Esophagus (tissue), 2 donors: ENCODE data around the gene ATF4. TPM values are rescaled to one million over a fixed set of nuclear protein-coding genes. Genes with fewer than 3 reads are reported as not detected.

ENCODE experiments used
- H3K27ac ChIP-seq, 2 donors: one replicate each; pipeline ENCODE4 v1.5.1; 2013; ENCODE audit warnings: low read depth in 2 of 2, mild to moderate bottlenecking in 2 of 2, inconsistent platforms in 1 of 2, low read length in 1 of 2, moderate library complexity in 1 of 2
- H3K27me3 ChIP-seq, 2 donors: one replicate each; pipeline ENCODE4 v1.6.1; 2013; ENCODE audit warnings: low read length in 2 of 2, control low read depth in 1 of 2, mild to moderate bottlenecking in 1 of 2; ENCODE audit not compliant: insufficient read depth in 2 of 2, control insufficient read depth in 1 of 2
- H3K36me3 ChIP-seq, 2 donors: one replicate each; pipeline ENCODE4 v1.6.1; 2013; ENCODE audit warnings: low read length in 1 of 2; ENCODE audit not compliant: control insufficient read depth in 2 of 2, insufficient read depth in 2 of 2
- H3K4me1 ChIP-seq, 2 donors: one replicate each; pipeline ENCODE4 v1.6.1; 2013; ENCODE audit warnings: low read length in 1 of 2; ENCODE audit not compliant: control insufficient read depth in 2 of 2, insufficient read depth in 2 of 2
- H3K4me3 ChIP-seq, 2 donors: one replicate each; pipeline ENCODE4 v1.5.1; 2013; ENCODE audit warnings: low read length in 2 of 2, mild to moderate bottlenecking in 2 of 2, low read depth in 1 of 2, moderate library complexity in 1 of 2
- H3K9me3 ChIP-seq, 2 donors: one replicate each; pipeline ENCODE4 v1.6.1; 2013; ENCODE audit warnings: mild to moderate bottlenecking in 2 of 2, low read depth in 1 of 2, low read length in 1 of 2, moderate library complexity in 1 of 2; ENCODE audit not compliant: control insufficient read depth in 2 of 2, insufficient read depth in 1 of 2
- WGBS, 2 donors: extraction: QIAGEN DNeasy Blood & Tissue Kit; methylation state at CpG; one replicate each; pipeline ENCODE4 v1.1.7; 2013; 5-methylcytosine and 5-hydroxymethylcytosine counted together
- polyA plus RNA-seq, 2 donors: library from polyadenylated mRNA; stranded (reverse); fragments of 200-250 nt; gene quantifications; one replicate each; pipeline ENCODE4 v1.2.3, GENCODE V29; 2013
- donor health status: healthy with polysubstance abuse.
- donor health status: Bipolar disorder and iron deficiency.

The ATF4 gene
- polyA plus RNA-seq, 2 donors = 432 to 522 TPM

GRCh38 chr22:39559456-39560105 lies 39.2 kb downstream of the ATF4 start:
- no peak overlapping the region for H3K4me3 ChIP-seq
- peaks cover 4 to 15% of the 10 kb centered on the region in 2 donors for H3K27me3 ChIP-seq
- 51 to 56% methylated on average over 11 of the region's 11 CpGs for WGBS, 2 donors
- no peak overlapping the region for H3K27ac ChIP-seq
- H3K36me3 ChIP-seq = no peaks in the 10 kb centered on the region
- peaks cover 0 to 5% of the 10 kb centered on the region in 2 donors for H3K4me1 ChIP-seq
- no peaks in the 10 kb centered on the region for H3K9me3 ChIP-seq

GRCh38 chr22:39560127-39560526 lies 39.8 kb downstream of the ATF4 start:
- H3K36me3 ChIP-seq = no peaks in the 10 kb centered on the region
- WGBS, 2 donors = 36 to 44% methylated on average over 6 of the region's 6 CpGs
- H3K27me3 ChIP-seq = peaks cover 4 to 15% of the 10 kb centered on the region in 2 donors
- H3K27ac ChIP-seq = no peak overlapping the region
- H3K4me1 ChIP-seq = peaks cover 0 to 5% of the 10 kb centered on the region in 2 donors
- H3K4me3 ChIP-seq = no peak overlapping the region
- no peaks in the 10 kb centered on the region for H3K9me3 ChIP-seq

- H3K36me3 ChIP-seq = no peaks in the 10 kb centered on the region
- peaks cover 0 to 2% of the 10 kb centered on the region in 2 donors for H3K4me1 ChIP-seq
- peaks cover 0 to 7% of the 10 kb centered on the region in 2 donors for H3K27me3 ChIP-seq
- H3K4me3 ChIP-seq = no peak overlapping the region
- no peak overlapping the region for H3K27ac ChIP-seq
- 78 to 80% methylated on average over 9 of the region's 9 CpGs for WGBS, 2 donors
- H3K9me3 ChIP-seq = no peaks in the 10 kb centered on the region
Measured at GRCh38 chr22:39562839-39563489, 42.6 kb downstream of the ATF4 start.

DNA sequence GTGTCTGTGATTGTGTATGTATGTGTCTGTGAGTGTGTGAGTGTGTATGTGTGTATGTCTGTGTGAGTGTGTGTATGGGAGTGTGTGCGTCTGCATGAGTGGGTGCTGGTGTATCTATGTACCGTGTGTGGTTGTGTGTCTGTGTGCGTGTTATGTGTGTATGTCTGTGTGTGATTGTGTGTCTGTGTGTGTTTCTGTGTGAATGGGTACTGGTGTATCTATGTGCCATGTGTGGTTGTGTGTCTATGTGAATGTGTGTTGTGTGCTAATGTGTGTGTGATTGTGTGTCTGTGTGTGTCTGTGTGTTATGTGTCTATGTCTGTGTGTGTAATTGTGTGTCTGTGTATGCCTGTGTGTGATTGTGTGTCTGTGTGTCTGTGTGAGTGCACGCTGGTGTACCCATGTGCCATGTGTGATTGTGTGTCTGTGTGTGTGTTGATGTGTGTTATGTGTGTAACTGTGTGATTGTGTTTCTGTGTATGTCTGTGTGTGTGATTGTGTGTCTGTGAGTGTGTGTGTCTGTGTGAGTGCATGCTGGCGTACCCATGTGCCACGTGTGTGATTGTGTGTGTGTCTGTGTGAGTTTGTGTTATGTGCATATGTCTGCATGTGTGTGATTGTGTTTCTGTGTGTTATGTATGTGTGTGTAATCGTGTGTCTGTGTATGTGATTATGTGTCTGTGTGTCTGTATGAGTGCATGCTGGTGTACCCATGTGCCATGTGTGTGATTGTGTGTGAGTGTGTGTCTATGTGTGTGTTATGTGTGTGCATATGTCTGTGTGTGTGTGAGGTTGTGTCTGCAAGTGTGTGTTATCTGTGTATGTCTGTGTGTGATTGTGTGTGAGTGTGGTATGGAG lies 43.4 kb downstream of the ATF4 start:
- no peaks in the 10 kb centered on the region for H3K36me3 ChIP-seq
- peaks cover 0 to 2% of the 10 kb centered on the region in 2 donors for H3K4me1 ChIP-seq
- WGBS, 2 donors = 83 to 85% methylated on average over 7 of the region's 7 CpGs
- no peaks in the 10 kb centered on the region for H3K27me3 ChIP-seq
- H3K4me3 ChIP-seq = no peak overlapping the region
- no peak overlapping the region for H3K27ac ChIP-seq
- no peaks in the 10 kb centered on the region for H3K9me3 ChIP-seq

- H3K27ac ChIP-seq = no peak overlapping the region
- WGBS, 2 donors = 96 to 97% methylated on average over 5 of the region's 5 CpGs
- H3K27me3 ChIP-seq = no peaks in the 10 kb centered on the region
- H3K9me3 ChIP-seq = no peaks in the 10 kb centered on the region
- H3K36me3 ChIP-seq = no peaks in the 10 kb centered on the region
- H3K4me3 ChIP-seq = no peak overlapping the region
- peaks cover 0 to 2% of the 10 kb centered on the region in 2 donors for H3K4me1 ChIP-seq
Measured at GRCh38 chr22:39565414-39565944, 45.1 kb downstream of the ATF4 start.

- Histone ChIP-seq H3K4me3 (no peak overlapping the region), H3K4me1 (peaks cover 0 to 2% of the 10 kb centered on the region in 2 donors), H3K36me3 (no peaks in the 10 kb centered on the region), H3K27ac (no peak overlapping the region), H3K9me3 (no peaks in the 10 kb centered on the region), H3K27me3 (no peaks in the 10 kb centered on the region)
- 44% methylated on average over 13 to 14 of the region's 14 CpGs for WGBS, 2 donors
Measured at GRCh38 chr22:39567135-39567946, 47.0 kb downstream of the ATF4 start.

DNA sequence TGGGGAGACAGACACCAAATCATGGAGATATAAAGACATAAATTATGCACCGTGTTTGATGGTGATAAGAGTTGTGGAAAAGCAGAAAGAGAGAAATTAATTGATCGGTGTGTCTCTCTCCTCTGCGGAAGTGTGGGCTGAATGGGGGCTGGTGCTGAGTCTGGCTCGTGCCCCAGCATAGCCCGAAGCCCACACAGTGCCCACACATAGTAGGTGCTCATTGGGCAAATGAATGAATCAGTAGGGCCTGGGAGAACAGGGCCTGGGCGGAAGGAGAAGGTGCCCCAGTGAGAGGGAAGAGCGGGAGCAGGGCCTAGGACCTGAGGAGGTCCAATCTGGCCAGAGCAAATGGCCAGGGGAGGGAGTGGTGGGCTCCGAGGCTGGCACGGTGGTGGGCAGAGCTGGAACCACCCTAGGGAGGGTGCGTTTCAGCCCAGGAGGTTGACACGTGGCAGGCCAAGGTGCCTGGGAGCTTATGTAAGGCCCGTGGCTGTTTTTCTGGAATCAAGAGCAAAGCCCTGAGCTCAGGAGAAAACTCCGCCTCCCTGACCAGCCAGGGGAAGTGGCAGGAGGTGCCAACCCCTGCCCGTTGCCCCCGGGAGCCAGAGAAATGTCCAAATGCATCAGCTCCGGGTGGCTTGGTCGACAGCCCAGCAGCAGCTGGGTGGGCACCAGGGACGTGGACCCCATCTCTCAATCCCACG lies 48.1 kb downstream of the ATF4 start:
- no peak overlapping the region for H3K4me3 ChIP-seq
- H3K27me3 ChIP-seq = no peaks in the 10 kb centered on the region
- no peak overlapping the region for H3K27ac ChIP-seq
- 74 to 80% methylated on average over 19 of the region's 19 CpGs for WGBS, 2 donors
- peaks cover 0 to 2% of the 10 kb centered on the region in 2 donors for H3K4me1 ChIP-seq
- H3K36me3 ChIP-seq = no peaks in the 10 kb centered on the region
- H3K9me3 ChIP-seq = no peaks in the 10 kb centered on the region

DNA sequence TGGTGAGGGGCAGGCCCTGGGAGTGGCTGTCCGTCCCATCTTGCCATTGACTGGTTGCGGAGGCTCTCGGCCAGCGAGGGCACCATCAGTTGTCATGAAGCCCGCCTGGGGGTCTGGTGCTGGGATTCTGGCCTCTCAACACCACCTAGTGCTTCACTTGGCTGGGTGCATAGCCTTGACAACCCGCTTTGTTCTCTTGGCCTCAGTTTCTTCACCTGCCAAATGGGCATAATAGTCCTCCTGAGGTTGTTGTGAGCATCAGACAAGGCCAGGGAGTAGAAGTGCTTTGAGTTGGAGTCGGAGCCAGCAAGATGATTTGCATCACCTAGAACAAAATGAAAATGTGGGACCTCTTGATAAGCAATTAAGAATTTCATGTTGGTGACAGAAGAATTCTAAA lies 48.7 kb downstream of the ATF4 start:
- H3K27ac ChIP-seq = no peak overlapping the region
- H3K9me3 ChIP-seq = no peaks in the 10 kb centered on the region
- H3K36me3 ChIP-seq = no peaks in the 10 kb centered on the region
- peaks cover 0 to 2% of the 10 kb centered on the region in 2 donors for H3K4me1 ChIP-seq
- H3K27me3 ChIP-seq = no peaks in the 10 kb centered on the region
- WGBS, 2 donors = 97% methylated on average over 7 of the region's 7 CpGs
- no peak overlapping the region for H3K4me3 ChIP-seq
